ENCODE results near the gene TAC4. TPM values are rescaled to one million over a fixed set of nuclear protein-coding genes. Genes with fewer than 3 reads are reported as not detected.

TAC4 gene
- polyA plus RNA-seq, 1 experiment: not detected

GRCh38 chr17:49873926-49874325 is 26.1 kb upstream of the TAC4 start:
- POLR2A ChIA-PET: no interaction called here
- CTCF ChIA-PET: interaction anchor here (0.8 to 23.9 kb wide), 4 partner anchors 12 to 123 kb away, joined by 3 to 464 read pairs (median 8); partner anchors contain the start of gene DLX3
- TF ChIP-seq CTCF (IDR thresholded peaks at IDR 0.05; ENCODE audit: insufficient read depth, low read depth, low read length): no peak
- no peak overlapping the region for H3K4me3 ChIP-seq (ENCODE audit: low read depth, low read length)
- H3K36me3 ChIP-seq (ENCODE audit: control insufficient read depth, insufficient read depth, low read length): no peaks in the 10 kb centered on the region
- DNase-seq (ENCODE audit: low read depth): no peak
- peaks cover 20% of the 10 kb centered on the region for H3K27me3 ChIP-seq (ENCODE audit: control insufficient read depth, insufficient read depth, low read length)

GRCh38 chr17:49873466-49873865 is 25.6 kb upstream of the TAC4 start:
- TF ChIP-seq CTCF (IDR thresholded peaks at IDR 0.05; ENCODE audit: insufficient read depth, low read depth, low read length): no peak
- Histone ChIP-seq H3K27me3 (ENCODE audit: control insufficient read depth, insufficient read depth, low read length) (peaks cover 20% of the 10 kb centered on the region), H3K4me3 (ENCODE audit: low read depth, low read length) (no peak overlapping the region), H3K36me3 (ENCODE audit: control insufficient read depth, insufficient read depth, low read length) (no peaks in the 10 kb centered on the region)
- CTCF ChIA-PET: interaction anchor here (0.8 to 23.9 kb wide), 4 partner anchors 12 to 124 kb away, joined by 3 to 464 read pairs (median 8); partner anchors contain the start of gene DLX3
- no peak for DNase-seq (ENCODE audit: low read depth)
- POLR2A ChIA-PET: no interaction called here

GRCh38 chr17:49872754-49873377 is 25.0 kb upstream of the TAC4 start:
- CTCF ChIA-PET: interaction anchor here (1.1 to 23.9 kb wide), 4 partner anchors 11 to 124 kb away, joined by 4 to 464 read pairs (median 8); partner anchors contain the start of gene DLX3

GRCh38 chr17:49871211-49871610 is 23.3 kb upstream of the TAC4 start:
- no peak overlapping the region for H3K4me3 ChIP-seq (ENCODE audit: low read depth, low read length)
- ChIA-PET POLR2A (no interaction called here), CTCF (interaction anchor here (1.4 to 23.9 kb wide), 3 partner anchors 9 to 126 kb away, joined by 6 to 464 read pairs (median 13); partner anchors contain the start of gene DLX3)
- no peak for DNase-seq (ENCODE audit: low read depth)
- peaks cover 19% of the 10 kb centered on the region for H3K27me3 ChIP-seq (ENCODE audit: control insufficient read depth, insufficient read depth, low read length)
- no peaks in the 10 kb centered on the region for H3K36me3 ChIP-seq (ENCODE audit: control insufficient read depth, insufficient read depth, low read length)
- no peak for TF ChIP-seq CTCF (IDR thresholded peaks at IDR 0.05; ENCODE audit: insufficient read depth, low read depth, low read length)

More at GRCh38 chr17:49872754-49873377, 25.0 kb upstream of the TAC4 start:
- no peak for DNase-seq (ENCODE audit: low read depth)
- TF ChIP-seq CTCF (IDR thresholded peaks at IDR 0.05; ENCODE audit: insufficient read depth, low read depth, low read length): no peak
- Histone ChIP-seq H3K27me3 (ENCODE audit: control insufficient read depth, insufficient read depth, low read length) (peaks cover 18% of the 10 kb centered on the region), H3K36me3 (ENCODE audit: control insufficient read depth, insufficient read depth, low read length) (no peaks in the 10 kb centered on the region), H3K4me3 (ENCODE audit: low read depth, low read length) (no peak overlapping the region)
- POLR2A ChIA-PET: no interaction called here

- POLR2A ChIA-PET: no interaction called here
Measured at GRCh38 chr17:49870298-49870697, 22.4 kb upstream of the TAC4 start.

More at GRCh38 chr17:49870298-49870697, 22.4 kb upstream of the TAC4 start:
- Histone ChIP-seq H3K36me3 (ENCODE audit: control insufficient read depth, insufficient read depth, low read length) (no peaks in the 10 kb centered on the region), H3K27me3 (ENCODE audit: control insufficient read depth, insufficient read depth, low read length) (peaks cover 18% of the 10 kb centered on the region), H3K4me3 (ENCODE audit: low read depth, low read length) (no peak overlapping the region)
- no peak for TF ChIP-seq CTCF (IDR thresholded peaks at IDR 0.05; ENCODE audit: insufficient read depth, low read depth, low read length)
- DNase-seq (ENCODE audit: low read depth): no peak
- CTCF ChIA-PET: interaction anchor here (1.0 to 23.9 kb wide), 5 partner anchors 9 to 127 kb away, joined by 3 to 464 read pairs (median 10); partner anchors contain the start of gene DLX3
